GM12874 (cell line): ENCODE results near the gene SOX8.

Experiments used
- TF ChIP-seq, protein P1 (sequence below): IDR thresholded peaks from 2 replicates; pipeline ENCODE4 v1.5.1; 2011; ENCODE audit warnings: low read depth, mild to moderate bottlenecking, control low read depth, low read length, moderate library complexity; ENCODE audit not compliant: insufficient read depth

The SOX8 gene

DNA sequence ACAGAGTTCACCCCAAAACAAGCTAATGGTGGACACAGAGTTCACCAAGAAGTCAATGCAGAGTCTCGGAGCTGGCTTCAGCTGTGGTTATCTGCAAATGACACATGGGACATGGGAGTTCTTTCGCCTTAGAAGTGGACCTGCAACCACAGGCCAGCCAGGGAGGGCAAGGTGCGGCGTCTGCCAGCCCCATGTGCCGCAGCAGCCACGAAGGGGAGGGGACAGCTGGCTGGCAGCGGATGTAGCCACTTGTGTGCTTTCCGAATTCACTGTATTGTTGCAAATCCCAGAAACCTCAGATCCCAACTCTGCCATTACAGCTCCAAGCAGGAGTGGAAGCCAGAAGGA lies 35.5 kb upstream of the SOX8 start:
- TF ChIP-seq, protein P1, sequence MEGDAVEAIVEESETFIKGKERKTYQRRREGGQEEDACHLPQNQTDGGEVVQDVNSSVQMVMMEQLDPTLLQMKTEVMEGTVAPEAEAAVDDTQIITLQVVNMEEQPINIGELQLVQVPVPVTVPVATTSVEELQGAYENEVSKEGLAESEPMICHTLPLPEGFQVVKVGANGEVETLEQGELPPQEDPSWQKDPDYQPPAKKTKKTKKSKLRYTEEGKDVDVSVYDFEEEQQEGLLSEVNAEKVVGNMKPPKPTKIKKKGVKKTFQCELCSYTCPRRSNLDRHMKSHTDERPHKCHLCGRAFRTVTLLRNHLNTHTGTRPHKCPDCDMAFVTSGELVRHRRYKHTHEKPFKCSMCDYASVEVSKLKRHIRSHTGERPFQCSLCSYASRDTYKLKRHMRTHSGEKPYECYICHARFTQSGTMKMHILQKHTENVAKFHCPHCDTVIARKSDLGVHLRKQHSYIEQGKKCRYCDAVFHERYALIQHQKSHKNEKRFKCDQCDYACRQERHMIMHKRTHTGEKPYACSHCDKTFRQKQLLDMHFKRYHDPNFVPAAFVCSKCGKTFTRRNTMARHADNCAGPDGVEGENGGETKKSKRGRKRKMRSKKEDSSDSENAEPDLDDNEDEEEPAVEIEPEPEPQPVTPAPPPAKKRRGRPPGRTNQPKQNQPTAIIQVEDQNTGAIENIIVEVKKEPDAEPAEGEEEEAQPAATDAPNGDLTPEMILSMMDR, result no peak

DNA sequence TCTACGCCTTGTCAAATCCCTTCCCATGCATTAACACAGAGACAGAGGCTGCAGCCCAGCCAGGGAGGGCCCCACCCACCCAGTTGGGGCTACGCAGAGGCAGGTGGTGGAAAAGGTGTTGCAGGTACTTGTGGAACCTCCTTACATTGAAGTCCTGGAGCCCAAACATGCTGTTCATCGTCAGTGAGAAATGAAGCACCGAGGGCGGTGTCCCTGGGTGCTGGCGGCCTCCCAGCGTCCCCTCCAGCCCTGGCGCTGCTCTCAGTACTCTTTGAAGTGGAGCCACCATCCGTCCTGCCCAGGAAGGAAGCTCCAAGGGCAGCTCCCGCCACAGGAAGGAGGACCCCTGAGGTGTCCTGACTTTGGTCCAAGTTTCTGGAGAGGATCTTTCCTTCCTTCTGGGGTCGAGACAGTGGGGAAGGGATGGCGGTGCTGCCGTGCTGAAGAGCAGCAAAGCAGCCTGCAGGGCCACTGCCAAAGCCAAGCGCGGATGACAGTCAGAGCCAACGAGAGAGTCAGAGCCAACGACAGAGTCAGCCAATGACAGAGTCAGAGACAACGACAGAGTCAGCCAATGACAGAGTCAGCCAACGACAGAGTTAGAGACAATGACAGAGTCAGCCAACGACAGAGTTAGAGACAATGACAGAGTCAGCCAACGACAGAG lies 34.2 kb upstream of the SOX8 start:
- TF ChIP-seq, protein P1, result no peak

DNA sequence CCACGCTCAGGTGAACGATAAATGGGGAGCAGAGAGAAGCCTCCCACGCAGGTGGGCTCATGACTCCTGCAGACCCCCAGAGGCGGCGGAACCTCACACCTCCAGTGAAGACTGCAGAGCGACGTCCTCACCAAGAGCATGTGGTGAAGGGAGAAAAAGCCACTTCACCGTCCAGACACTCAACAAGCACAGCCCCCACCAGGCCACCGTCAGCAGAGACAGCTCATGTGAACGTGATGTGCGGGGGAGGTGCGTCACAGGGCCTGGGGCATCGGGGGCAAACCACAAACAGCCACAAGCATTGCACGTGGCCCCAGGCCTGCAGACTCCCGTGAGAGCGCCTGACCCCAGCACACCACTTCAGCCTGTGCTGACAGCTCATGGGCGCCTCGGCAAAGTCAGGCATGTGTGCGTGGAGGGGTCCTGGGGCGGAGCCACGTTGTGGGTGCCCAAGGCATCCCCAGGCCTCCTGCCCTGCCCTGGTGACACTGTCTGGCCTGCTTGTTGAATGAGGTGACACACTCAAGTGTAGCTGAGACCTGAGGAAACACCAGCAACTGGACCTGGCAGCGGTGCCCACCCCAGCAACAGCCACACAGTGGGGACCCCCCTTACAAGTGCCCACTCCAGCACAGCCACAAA lies 29.8 kb upstream of the SOX8 start:
- TF ChIP-seq, protein P1, result no peak

DNA sequence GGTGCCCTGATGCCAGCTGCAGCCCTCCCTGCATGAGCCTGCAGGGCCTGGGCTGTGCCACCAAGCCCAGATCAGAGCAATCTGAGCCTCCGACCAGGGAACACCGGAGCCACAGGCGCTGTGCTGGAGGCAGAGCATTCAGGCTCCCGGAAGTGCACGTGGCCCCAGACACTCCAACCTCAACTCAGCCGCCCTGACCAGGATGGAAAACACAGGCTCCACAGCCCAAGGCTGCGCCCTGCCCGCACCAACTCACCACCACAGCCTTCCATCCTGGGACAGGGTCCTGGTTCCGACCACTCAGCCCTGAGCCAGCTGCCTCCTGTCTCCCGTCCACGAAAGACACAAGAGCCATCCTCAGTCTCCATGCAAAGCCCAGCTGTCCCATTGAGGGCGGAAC lies 29.2 kb upstream of the SOX8 start:
- TF ChIP-seq, protein P1, result no peak

DNA sequence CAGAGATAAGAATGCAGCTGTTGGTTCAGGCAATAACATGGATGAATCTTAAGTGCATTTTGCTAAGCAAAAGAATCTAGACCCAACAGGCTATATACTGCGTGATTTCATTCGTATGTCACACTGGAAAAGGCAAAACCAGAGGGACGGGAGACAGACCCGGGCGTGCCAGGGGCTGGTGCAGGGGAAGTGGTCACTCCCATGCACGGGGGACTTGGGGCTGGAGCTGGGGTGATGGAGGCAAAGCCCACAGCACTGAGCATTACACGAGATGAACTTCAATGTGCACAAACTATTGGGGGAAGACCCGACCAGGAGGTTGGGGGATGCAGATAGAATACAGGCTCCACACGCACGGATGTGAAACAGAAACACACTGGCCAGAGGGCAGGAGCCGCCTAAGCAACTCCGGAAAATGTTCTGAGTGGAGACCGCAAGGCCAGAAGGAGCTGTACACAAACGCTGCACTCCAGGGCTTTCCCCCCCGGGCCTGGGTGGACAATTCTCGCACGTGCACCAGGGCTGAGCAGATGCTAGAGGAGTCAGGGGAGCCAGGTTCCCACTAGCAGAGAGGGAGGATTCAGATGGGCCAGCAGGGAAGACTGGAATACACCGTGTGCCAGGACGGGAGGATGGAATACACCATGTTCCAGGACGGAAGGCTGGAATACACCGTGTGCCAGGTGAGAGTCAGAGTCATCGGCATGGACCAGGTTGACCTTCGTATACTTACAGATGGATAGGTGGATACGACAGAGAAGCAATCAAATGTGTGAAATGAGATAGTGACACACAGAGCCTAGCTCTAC lies 22.1 kb upstream of the SOX8 start:
- TF ChIP-seq, protein P1, result no peak

DNA sequence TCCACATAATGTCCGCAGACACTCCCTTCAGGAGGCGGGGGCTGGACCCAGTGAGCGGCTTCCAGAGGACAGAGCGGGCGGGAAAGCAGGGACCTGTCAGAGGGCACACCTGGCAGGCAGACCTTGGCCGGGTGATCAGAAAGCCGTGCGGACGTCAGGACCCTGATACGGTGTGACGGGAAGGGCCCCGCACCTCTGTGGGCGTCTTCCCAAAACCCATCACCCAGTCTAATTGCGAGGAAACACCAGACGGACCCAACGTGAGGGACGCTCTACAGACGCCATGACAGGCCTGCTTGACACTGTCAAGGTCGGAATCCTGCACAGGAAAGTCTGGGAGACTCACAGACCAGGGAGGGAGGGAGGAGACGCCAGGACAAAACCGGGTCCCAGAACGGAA lies 19.2 kb upstream of the SOX8 start:
- TF ChIP-seq, protein P1, result no peak
